IPS-NIHi11 (cell line): ENCODE results near the gene COQ4.

ENCODE experiments used
- DNase-seq: peaks from one replicate; pipeline ENCODE4 v3.0.0; 2012; ENCODE audit warnings: mixed read lengths, low spot score

Gene COQ4

GRCh38 chr9:128340691-128341434 is 18.2 kb downstream of the COQ4 start:
- DNase-seq: peak; percentile 37

- peak; percentile 90 for DNase-seq
Measured at GRCh38 chr9:128341435-128341849, 18.8 kb downstream of the COQ4 start.

DNA sequence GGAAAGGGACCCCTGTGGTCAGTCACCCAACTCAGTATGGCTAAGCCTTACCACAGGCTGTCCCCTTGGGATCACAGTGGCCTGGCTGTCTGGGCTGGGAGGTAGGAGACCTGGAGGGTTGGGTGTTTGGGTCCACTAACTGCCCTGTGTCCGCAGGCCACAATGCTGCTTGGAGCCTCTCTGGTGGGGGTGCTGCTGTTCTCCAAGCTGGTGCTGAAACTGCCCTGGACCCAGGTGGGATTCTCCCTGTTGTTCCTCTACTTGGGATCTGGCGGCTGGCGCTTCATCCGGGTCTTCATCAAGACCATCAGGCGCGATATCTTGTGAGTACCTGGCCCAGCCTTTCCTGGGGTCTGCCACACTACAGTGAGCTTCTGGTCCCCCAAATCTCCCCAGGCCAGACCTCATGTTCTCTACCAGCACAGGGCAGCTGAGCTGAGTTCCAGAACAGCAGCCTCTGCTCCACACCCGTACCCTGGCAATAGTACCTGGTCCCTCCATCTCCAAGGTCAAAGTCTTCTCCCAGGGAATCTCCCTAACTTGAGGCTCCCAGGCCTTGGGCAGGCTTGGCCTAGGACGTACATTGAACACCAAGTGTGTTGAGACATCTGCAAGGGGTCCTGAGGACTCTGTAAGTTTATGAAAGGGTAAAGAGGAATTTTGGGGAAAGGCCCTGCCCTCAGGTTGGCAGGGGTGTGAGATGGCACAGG is 20.5 kb downstream of the COQ4 start:
- DNase-seq: no peak

- DNase-seq: no peak
Measured at GRCh38 chr9:128343855-128344254, 21.2 kb downstream of the COQ4 start.

DNA sequence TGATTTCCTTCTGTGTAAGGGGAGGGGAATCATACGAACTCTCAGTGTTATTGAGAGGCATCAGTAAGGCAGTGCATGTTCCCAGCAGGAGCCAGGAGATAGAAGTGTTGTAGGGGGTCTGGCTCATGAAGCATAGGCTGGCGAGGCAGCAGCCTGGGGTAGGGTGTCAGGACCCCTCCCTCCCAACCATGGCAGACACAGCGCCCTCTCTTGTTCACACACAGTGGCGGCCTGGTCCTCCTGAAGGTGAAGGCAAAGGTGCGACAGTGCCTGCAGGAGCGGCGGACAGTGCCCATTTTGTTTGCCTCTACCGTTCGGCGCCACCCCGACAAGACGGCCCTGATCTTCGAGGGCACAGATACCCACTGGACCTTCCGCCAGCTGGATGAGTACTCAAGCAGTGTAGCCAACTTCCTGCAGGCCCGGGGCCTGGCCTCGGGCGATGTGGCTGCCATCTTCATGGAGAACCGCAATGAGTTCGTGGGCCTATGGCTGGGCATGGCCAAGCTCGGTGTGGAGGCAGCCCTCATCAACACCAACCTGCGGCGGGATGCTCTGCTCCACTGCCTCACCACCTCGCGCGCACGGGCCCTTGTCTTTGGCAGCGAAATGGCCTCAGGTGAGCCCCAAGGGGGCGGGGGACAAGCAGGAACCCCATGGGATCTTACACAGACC is 22.4 kb downstream of the COQ4 start:
- DNase-seq: peak; percentile 50

- no peak for DNase-seq
Measured at GRCh38 chr9:128349125-128349524, 26.5 kb downstream of the COQ4 start.

GRCh38 chr9:128349772-128350171 is 27.1 kb downstream of the COQ4 start:
- DNase-seq: no peak

DNA sequence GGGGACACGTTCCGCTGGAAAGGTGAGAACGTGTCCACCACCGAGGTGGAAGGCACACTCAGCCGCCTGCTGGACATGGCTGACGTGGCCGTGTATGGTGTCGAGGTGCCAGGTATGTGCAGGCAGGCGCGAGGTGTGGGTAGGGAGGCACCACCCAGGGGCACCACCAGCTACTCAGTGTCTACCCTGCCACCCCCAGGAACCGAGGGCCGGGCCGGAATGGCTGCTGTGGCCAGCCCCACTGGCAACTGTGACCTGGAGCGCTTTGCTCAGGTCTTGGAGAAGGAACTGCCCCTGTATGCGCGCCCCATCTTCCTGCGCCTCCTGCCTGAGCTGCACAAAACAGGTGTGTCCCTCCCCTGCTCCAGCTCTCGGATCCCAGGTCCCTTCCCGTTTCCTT is 32.8 kb downstream of the COQ4 start:
- no peak for DNase-seq

DNA sequence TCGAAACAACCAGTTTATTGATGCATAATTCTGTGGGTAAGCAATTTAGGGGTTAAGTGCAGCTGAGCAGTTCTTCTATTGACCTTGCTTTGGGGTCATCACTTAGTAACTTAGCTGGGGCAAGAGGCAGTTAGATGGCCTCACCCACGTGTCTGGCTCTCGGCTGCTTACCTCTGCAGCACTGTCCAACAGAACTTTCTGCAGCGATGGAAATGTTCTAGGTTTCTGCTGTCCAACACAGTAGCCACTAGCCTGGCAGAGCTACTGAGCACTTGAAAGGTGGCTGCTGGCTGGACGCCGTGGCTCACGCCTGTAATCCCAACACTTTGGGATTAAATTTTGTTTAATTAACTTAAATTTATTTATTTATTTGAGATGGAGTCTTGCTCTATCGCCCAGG is 35.5 kb downstream of the COQ4 start:
- no peak for DNase-seq

GRCh38 chr9:128358861-128359260 is 36.2 kb downstream of the COQ4 start:
- no peak for DNase-seq

DNA sequence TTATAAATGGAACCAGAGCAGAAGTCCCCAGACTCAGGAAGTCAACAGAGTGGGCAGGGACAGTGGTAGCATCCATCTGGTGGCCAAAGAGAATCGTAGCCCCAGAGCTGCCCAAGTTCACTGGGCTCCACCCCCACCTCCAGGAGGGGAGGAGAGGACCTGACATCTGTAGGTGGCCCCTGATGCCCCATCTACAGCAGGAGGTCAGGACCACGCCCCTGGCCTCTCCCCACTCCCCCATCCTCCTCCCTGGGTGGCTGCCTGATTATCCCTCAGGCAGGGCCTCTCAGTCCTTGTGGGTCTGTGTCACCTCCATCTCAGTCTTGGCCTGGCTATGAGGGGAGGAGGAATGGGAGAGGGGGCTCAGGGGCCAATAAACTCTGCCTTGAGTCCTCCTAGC is 38.2 kb downstream of the COQ4 start:
- DNase-seq: no peak

GRCh38 chr9:128361296-128361985 is 38.8 kb downstream of the COQ4 start:
- no peak for DNase-seq

GRCh38 chr9:128361986-128362646 is 39.5 kb downstream of the COQ4 start:
- DNase-seq: peak; percentile 87

- no peak for DNase-seq
Measured at GRCh38 chr9:128362774-128363173, 40.1 kb downstream of the COQ4 start.

DNA sequence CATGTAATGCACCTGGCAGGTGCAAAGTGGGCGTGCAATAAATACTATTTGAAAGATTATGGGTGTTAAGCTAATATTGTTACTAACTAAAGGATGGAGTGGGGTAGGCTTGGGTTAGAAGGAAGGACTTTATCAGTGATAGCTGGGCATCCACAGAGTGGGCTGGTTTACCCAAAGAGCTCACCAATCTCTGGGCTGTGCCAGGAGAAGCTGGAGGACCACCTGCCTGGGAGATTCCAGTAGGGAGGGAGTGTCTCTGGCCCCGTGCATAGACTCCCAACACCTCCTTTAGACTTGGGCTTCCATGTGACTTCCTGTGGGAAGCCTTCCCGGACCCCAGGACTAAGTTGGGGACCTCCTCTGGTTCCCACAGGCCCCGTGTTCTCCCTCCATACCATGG is 42.9 kb downstream of the COQ4 start:
- no peak for DNase-seq

DNA sequence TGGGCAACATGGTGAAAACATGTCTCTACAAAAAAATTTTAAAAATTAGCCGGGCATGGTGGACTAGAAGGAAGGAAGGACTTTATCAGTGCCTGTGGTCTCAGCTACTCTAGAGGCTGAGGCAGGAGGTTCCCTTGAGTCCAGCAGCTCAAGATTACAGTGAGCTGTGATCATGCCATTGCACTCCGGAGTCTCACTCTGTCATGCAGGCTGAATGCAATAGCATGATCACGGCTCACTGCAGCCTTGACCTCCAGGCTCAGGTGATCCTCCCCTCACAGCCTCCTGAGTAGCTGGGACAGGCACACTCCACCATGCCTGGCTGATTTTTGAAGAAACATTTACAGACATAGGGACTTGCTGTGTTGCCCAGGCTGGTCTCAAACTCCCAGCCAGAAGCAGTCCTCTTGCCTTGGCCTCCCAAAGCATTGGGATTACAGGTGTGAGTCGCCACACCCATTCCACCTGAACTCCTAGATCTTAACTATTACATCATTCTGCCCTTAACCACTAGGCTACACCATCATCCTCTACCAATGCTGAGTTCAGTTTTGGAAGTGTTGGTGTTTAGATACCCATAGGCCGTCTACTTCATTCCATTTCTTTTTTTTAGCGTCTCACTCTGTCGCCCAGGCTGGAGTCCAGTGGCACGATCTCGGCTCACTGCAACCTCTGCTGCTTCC is 46.5 kb downstream of the COQ4 start:
- DNase-seq: no peak

DNA sequence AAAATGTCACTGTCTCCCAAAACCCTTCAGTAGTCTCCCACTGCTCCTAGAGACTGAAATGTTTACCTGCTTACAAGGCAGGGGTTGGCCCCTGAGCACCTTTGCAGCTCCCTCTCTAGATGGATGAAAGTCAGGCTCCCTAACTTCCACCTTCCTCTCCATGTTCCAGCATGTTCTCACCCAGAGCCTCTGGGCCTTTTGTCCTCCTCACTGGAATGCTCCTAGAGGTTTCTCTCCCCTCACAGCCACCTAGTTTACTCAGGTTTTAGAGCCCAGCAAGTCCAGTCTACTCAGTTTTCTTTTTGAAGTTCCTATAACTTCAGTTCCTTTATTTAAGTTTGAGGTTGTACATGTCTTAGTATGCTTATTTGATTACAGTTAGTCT is 47.7 kb downstream of the COQ4 start:
- no peak for DNase-seq

DNA sequence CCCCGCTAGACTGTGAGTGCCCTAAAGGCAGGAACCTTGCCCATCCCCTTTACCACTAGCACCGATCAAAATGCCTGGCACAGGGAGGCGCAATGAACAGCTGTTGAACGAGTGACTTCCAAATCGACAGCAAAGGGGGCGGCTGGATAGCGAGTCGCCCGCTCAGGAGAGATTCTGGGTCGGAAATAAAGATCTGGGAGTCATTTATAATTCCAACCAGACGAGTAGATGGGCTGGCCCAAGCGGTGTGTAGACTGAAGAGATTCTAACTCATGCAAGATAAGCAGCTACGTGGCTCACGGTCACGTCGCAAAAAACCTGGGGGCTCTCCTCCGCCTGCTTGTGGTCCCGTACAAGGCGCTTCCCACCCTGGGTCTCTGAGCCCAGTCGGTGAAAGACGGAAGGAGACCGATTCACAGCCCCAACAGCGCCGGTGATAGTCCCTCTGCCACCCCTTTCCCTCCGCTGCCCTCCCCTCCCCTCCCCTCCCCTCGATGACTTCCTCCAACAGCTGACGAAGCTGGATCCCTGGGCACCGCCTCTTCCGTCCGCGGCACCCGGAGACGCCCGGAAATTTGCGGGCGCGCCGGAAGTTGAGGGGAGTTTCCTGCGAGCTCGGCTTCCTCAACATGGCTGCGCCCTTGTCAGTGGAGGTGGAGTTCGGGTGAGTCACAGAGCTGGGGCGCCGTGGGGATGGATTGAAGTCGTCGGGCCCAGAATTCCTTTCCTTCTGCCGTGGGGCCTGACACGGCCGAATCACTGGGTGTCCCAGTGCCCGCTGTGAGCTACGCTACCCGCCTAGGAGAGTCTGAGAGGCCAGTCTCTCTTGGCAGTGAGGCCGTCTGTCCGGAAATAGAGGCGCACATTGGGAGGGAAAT is 48.4 kb downstream of the COQ4 start, which contains the start of gene URM1:
URM1 (plus strand) TSS at position 623 of the 878 bp plus-strand sequence; CDS start at position 630, 7 bp downstream.
- DNase-seq: peak; percentile 96

DNA sequence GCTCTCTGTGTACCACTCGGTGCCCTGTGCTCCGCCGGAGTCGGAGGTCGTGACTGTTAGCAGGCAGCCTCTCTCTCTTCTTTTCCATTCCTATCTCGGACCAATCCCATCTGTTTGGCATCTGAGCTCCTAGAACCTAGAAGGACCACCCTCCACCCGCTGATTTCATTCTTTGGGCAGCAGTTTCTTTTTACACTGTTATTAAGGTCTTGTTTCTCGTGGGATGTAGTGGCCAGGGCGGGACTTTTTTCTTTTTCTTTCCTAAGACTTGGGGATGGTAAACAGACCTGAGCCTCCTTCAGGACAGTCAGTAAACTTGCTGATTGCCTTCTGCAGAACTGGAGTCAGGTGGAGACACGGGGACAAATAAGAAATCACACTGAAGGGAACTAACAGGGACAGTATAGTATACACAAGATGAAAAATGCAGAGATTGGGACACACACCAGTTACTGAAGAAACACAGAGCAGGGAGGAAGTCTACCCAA is 49.0 kb downstream of the COQ4 start:
- no peak for DNase-seq

GRCh38 chr9:128372188-128372641 is 49.6 kb downstream of the COQ4 start:
- DNase-seq: no peak
